GM23248 (cell line): ENCODE data around the gene FRYL. TPM values are rescaled to one million over a fixed set of nuclear protein-coding genes. Genes with fewer than 3 reads are reported as not detected.
"Not testable (repeated sequence)": the region's sequence is repeated elsewhere in the genome, so short reads cannot be mapped to it uniquely, and the experiment has no call there.

Experiments used
- DNase-seq: peaks from one replicate; pipeline ENCODE4 v3.0.0-alpha.2; 2015
- H2AFZ ChIP-seq: fragments of 200-600 bp; sonication (generic); 2 replicates; pipeline ENCODE4 v1.6.1; 2016; ENCODE audit warnings: antibody characterized with exemption
- H3F3A ChIP-seq: fragments of 200-600 bp; sonication (generic); 2 replicates; pipeline ENCODE4 v1.6.1; 2016; ENCODE audit warnings: mild to moderate bottlenecking, antibody characterized with exemption, mixed run types; ENCODE audit not compliant: insufficient read depth
- H3K27ac ChIP-seq: fragments of 200-600 bp; sonication (generic); 2 replicates; pipeline ENCODE4 v1.5.1; 2016; ENCODE audit warnings: mild to moderate bottlenecking
- H3K27me3 ChIP-seq: fragments of 200-600 bp; sonication (generic); replicated peaks from 2 replicates; pipeline ENCODE4 v1.6.1; 2016; ENCODE audit warnings: mild to moderate bottlenecking; ENCODE audit not compliant: insufficient read depth
- H3K36me3 ChIP-seq: fragments of 200-600 bp; sonication (generic); 2 replicates; pipeline ENCODE4 v1.6.1; 2016; ENCODE audit warnings: low read depth, mild to moderate bottlenecking
- H3K4me1 ChIP-seq: fragments of 200-600 bp; sonication (generic); 2 replicates; pipeline ENCODE4 v1.6.1; 2016; ENCODE audit warnings: mild to moderate bottlenecking; ENCODE audit not compliant: insufficient read depth
- H3K4me2 ChIP-seq: fragments of 200-600 bp; sonication (generic); one replicate; pipeline ENCODE4 v1.6.1; 2016; ENCODE audit warnings: mild to moderate bottlenecking; ENCODE audit not compliant: unreplicated experiment
- H3K4me3 ChIP-seq: fragments of 200-600 bp; sonication (generic); 2 replicates; pipeline ENCODE4 v1.5.1; 2016; ENCODE audit warnings: mild to moderate bottlenecking
- H3K79me2 ChIP-seq: fragments of 200-600 bp; sonication (generic); 2 replicates; pipeline ENCODE4 v1.6.1; 2016; ENCODE audit warnings: mild to moderate bottlenecking; ENCODE audit not compliant: insufficient read depth
- H3K9ac ChIP-seq: fragments of 200-600 bp; sonication (generic); 2 replicates; pipeline ENCODE4 v1.6.1; 2016; ENCODE audit warnings: mild to moderate bottlenecking
- H3K9me2 ChIP-seq: fragments of 200-600 bp; sonication (generic); 2 replicates; pipeline ENCODE4 v1.6.1; 2016; ENCODE audit warnings: mixed run types, mild to moderate bottlenecking, moderate library complexity; ENCODE audit not compliant: insufficient read depth
- H3K9me3 ChIP-seq: fragments of 200-600 bp; sonication (generic); one replicate; pipeline ENCODE4 v1.6.1; 2017; ENCODE audit warnings: low read depth
- H4K20me1 ChIP-seq: fragments of 200-600 bp; sonication (generic); 2 replicates; pipeline ENCODE4 v1.6.0; 2016; ENCODE audit not compliant: insufficient read depth
- EZH2 ChIP-seq: fragments of 200-600 bp; sonication (generic); IDR thresholded peaks from 2 replicates; pipeline ENCODE4 v1.6.1; 2018; ENCODE audit warnings: antibody characterized with exemption, mild to moderate bottlenecking; ENCODE audit not compliant: insufficient read depth, poor library complexity, severe bottlenecking
- EZH2phosphoT487 ChIP-seq: fragments of 200-600 bp; sonication (generic); IDR thresholded peaks from 2 replicates; pipeline ENCODE4 v1.6.1; 2018; ENCODE audit warnings: antibody characterized with exemption, moderate library complexity, mild to moderate bottlenecking, low read depth; ENCODE audit not compliant: insufficient read depth
- WGBS, 2 experiments: methylation state at CpG; one replicate each; pipeline ENCODE4 v1.1.6; 2015 to 2017; ENCODE audit warnings: low lambda C conversion rate in 2 of 2, low coverage in 1 of 2; ENCODE audit errors: missing lambda C conversion rate in 2 of 2; 5-methylcytosine and 5-hydroxymethylcytosine counted together
- in situ Hi-C: fragments of 300-500 bp; cut with MboI; formaldehyde crosslinking; loops from 2 replicates; pipeline ENCODE4 v1.15.0; 2020
- polyA plus RNA-seq: library from polyadenylated mRNA; unstranded; fragments of >200 nt; fragmentation: Nextera tagmentation; extraction: Ambion mirVana; gene quantifications from 2 replicates; pipeline ENCODE4 v1.2.1, GENCODE V29; 2016
- total RNA-seq: library from RNA; depleted of rRNA; stranded (reverse); fragments of >200 nt; shearing (Covaris generic); gene quantifications from 2 replicates; pipeline ENCODE4 v1.2.3, GENCODE V29; 2014

The FRYL gene
- total and polyA plus RNA-seq, 2 experiments from 2014 or later = 16.6 to 28.4 TPM

DNA sequence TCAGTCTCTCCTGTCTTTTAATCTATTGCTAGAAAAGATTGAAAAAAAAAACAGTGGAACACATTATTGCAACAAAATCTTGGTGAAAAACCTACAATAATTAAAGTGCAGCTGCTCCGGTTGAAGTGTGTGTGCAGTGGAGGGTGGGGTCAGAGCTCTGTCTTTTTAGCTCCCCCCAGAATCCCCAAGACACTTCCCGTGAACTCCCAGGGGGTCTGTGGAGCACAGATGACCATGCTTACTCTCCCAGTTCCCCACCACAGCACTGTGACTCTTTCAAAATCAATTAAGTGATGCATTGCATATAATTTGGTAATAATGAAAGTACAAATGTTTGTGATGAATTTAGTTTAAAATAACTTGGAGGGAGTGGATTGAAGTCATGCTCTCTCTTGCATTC, 312.6 kb downstream of the FRYL start:
- no peaks in the 10 kb centered on the region for H3K9me3 ChIP-seq
- 23 to 25% methylated on average over 2 of the region's 2 CpGs for WGBS, 2 experiments
- H3K9ac ChIP-seq = no peak overlapping the region
- in situ Hi-C loops = no loop called here
- H3K4me3 ChIP-seq = no peak overlapping the region
- H3K36me3 ChIP-seq = no peaks in the 10 kb centered on the region
- no peaks in the 10 kb centered on the region for H4K20me1 ChIP-seq
- H3K4me2 ChIP-seq = no peak overlapping the region
- H2AFZ ChIP-seq = no peak overlapping the region
- H3K4me1 ChIP-seq = 0 out of 2 replicates have a peak, but pooled peaks cover 7% of the 10 kb centered on the region
- DNase-seq = no peak
- no peak overlapping the region for H3K27ac ChIP-seq
- no peaks in the 10 kb centered on the region for H3F3A ChIP-seq
- H3K9me2 ChIP-seq = no peaks in the 10 kb centered on the region
- TF ChIP-seq EZH2 (no peak), EZH2phosphoT487 (no peak)
- H3K27me3 ChIP-seq = peaks cover 7% of the 10 kb centered on the region; the same call in 1 of the 2 replicates
- H3K79me2 ChIP-seq = no peaks in the 10 kb centered on the region

GRCh38 chr4:48462363-48462762, 317.7 kb downstream of the FRYL start:
- Histone ChIP-seq H3K36me3 (no peaks in the 10 kb centered on the region), H3K27ac (no peak overlapping the region), H3K4me2 (no peak overlapping the region), H3K9me2 (no peaks in the 10 kb centered on the region), H2AFZ (no peak overlapping the region), H3K9ac (no peak overlapping the region), H3K4me3 (no peak overlapping the region), H3K9me3 (no peaks in the 10 kb centered on the region), H3F3A (no peaks in the 10 kb centered on the region), H3K4me1 (no peaks in the 10 kb centered on the region), H3K79me2 (no peaks in the 10 kb centered on the region), H4K20me1 (no peaks in the 10 kb centered on the region), H3K27me3 (peaks cover 12% of the 10 kb centered on the region; the same call in 1 of the 2 replicates)
- DNase-seq = no peak
- 3% methylated on average over 5 of the region's 5 CpGs for WGBS, 2 experiments
- TF ChIP-seq EZH2phosphoT487 = no peak
- TF ChIP-seq EZH2 = no peak
- in situ Hi-C loops = no loop called here

GRCh38 chr4:48461000-48461399, 319.1 kb downstream of the FRYL start:
- H3K79me2 ChIP-seq = no peaks in the 10 kb centered on the region
- no peak overlapping the region for H2AFZ ChIP-seq
- H3K4me2 ChIP-seq = no peak overlapping the region
- H3K36me3 ChIP-seq = no peaks in the 10 kb centered on the region
- H3K9me2 ChIP-seq = no peaks in the 10 kb centered on the region
- no peaks in the 10 kb centered on the region for H4K20me1 ChIP-seq
- no peak overlapping the region for H3K4me3 ChIP-seq
- H3K27ac ChIP-seq = no peak overlapping the region
- in situ Hi-C loops = no loop called here
- no peak overlapping the region for H3K9ac ChIP-seq
- H3K27me3 ChIP-seq = peaks cover 12% of the 10 kb centered on the region; the same call in 1 of the 2 replicates
- TF ChIP-seq EZH2phosphoT487 = no peak
- no peak for TF ChIP-seq EZH2
- DNase-seq = no peak
- H3K4me1 ChIP-seq = no peaks in the 10 kb centered on the region
- H3F3A ChIP-seq = no peaks in the 10 kb centered on the region
- H3K9me3 ChIP-seq = no peaks in the 10 kb centered on the region

GRCh38 chr4:48454591-48454990, 325.5 kb downstream of the FRYL start:
- H3K27ac ChIP-seq = no peak overlapping the region
- H3K9me3 ChIP-seq = no peaks in the 10 kb centered on the region
- no peaks in the 10 kb centered on the region for H3F3A ChIP-seq
- H2AFZ ChIP-seq = no peak overlapping the region
- no peaks in the 10 kb centered on the region for H4K20me1 ChIP-seq
- no peak for DNase-seq
- no peaks in the 10 kb centered on the region for H3K79me2 ChIP-seq
- H3K36me3 ChIP-seq = no peaks in the 10 kb centered on the region
- H3K4me1 ChIP-seq = no peaks in the 10 kb centered on the region
- H3K27me3 ChIP-seq = no peaks in the 10 kb centered on the region
- H3K4me3 ChIP-seq = no peak overlapping the region
- TF ChIP-seq EZH2 (no peak), EZH2phosphoT487 (no peak)
- H3K9ac ChIP-seq = no peak overlapping the region
- in situ Hi-C loops = no loop called here
- no peaks in the 10 kb centered on the region for H3K9me2 ChIP-seq
- 72 to 73% methylated on average over 2 of the region's 2 CpGs for whole genome bisulfite sequencing, 2 experiments
- no peak overlapping the region for H3K4me2 ChIP-seq

GRCh38 chr4:48451656-48452055, 328.4 kb downstream of the FRYL start:
- 43 to 50% methylated on average over 3 of the region's 3 CpGs for WGBS, 2 experiments
- H3K27ac ChIP-seq, H3K9me3 ChIP-seq, H3K36me3 ChIP-seq, H3K9ac ChIP-seq, H3K9me2 ChIP-seq, H2AFZ ChIP-seq, DNase-seq, H3K4me1 ChIP-seq, H4K20me1 ChIP-seq, H3F3A ChIP-seq, H3K4me3 ChIP-seq, H3K79me2 ChIP-seq, in situ Hi-C loops, H3K27me3 ChIP-seq, H3K4me2 ChIP-seq: not testable (repeated sequence)
